Loucy (cell line): ENCODE results near the gene PHACTR1.

Experiments used
- EZH2phosphoT487 ChIP-seq: fragments of 200-600 bp; IDR thresholded peaks from 2 replicates; pipeline ENCODE4 v1.6.1; 2018; ENCODE audit warnings: antibody characterized with exemption, mild to moderate bottlenecking, moderate library complexity, borderline replicate concordance
- TF ChIP-seq, protein P1 (sequence below): fragments of 200-600 bp; sonication (generic); conservative IDR thresholded peaks from 2 replicates; pipeline ENCODE4 v1.5.1; 2014; ENCODE audit warnings: mild to moderate bottlenecking, antibody characterized with exemption, low read length

DNA sequence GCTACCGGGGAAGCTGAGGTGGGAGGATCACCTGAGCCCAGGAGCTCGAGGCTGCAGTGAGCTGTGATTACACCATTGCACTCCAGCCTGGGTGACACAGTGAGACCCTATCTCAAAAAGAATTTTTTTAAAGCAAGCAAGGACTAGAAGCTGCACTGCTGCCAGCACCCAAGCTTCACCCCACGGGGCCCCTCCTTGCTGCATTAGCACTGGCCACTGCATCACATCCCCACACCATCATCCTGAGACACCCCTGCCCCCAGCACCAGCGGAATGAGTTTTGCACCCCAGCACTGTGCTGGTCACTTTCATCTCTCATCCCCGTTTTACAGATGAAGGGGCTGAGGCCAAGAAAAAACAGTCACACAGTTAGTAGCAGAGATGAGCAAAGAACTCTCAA lies 580.8 kb downstream of the PHACTR1 start:
- TF ChIP-seq, protein P1, sequence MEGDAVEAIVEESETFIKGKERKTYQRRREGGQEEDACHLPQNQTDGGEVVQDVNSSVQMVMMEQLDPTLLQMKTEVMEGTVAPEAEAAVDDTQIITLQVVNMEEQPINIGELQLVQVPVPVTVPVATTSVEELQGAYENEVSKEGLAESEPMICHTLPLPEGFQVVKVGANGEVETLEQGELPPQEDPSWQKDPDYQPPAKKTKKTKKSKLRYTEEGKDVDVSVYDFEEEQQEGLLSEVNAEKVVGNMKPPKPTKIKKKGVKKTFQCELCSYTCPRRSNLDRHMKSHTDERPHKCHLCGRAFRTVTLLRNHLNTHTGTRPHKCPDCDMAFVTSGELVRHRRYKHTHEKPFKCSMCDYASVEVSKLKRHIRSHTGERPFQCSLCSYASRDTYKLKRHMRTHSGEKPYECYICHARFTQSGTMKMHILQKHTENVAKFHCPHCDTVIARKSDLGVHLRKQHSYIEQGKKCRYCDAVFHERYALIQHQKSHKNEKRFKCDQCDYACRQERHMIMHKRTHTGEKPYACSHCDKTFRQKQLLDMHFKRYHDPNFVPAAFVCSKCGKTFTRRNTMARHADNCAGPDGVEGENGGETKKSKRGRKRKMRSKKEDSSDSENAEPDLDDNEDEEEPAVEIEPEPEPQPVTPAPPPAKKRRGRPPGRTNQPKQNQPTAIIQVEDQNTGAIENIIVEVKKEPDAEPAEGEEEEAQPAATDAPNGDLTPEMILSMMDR, result no peak
- TF ChIP-seq EZH2phosphoT487, result no peak
